GM23338 (cell line): ENCODE results near the gene CLIP1. TPM values are rescaled to one million over a fixed set of nuclear protein-coding genes. Genes with fewer than 3 reads are reported as not detected.

Source experiments
- polyA plus RNA-seq: library from polyadenylated mRNA; unstranded; fragments of >200 nt; fragmentation: Nextera tagmentation; extraction: Ambion mirVana; gene quantifications from 2 replicates; pipeline ENCODE4 v1.2.1, GENCODE V29; 2016
- total RNA-seq: library from RNA; depleted of rRNA; stranded (reverse); fragments of >200 nt; shearing (Covaris generic); gene quantifications from 2 replicates; pipeline ENCODE4 v1.2.3, GENCODE V29; 2014
- TF ChIP-seq, protein P1 (sequence below): IDR thresholded peaks from one replicate; pipeline ENCODE4 v1.6.1; 2018; ENCODE audit warnings: antibody characterized with exemption; ENCODE audit not compliant: unreplicated experiment
- TF ChIP-seq, protein P2 (sequence below): fragments of 250-450 bp; sonication (Bioruptor Pico); IDR thresholded peaks from 2 replicates; pipeline ENCODE4 v1.5.0; 2020; ENCODE audit warnings: mild to moderate bottlenecking, moderate library complexity
- TF ChIP-seq, protein P3 (sequence below), 2 experiments: fragments of 200-600 bp in 1 of 2; sonication (generic) in 1 of 2; conservative IDR thresholded peaks; 2 replicates each; pipeline versions ENCODE4 v1.5.1 to v1.6.1; 2016 to 2017; ENCODE audit warnings: antibody characterized with exemption in 2 of 2, low read depth in 2 of 2, mild to moderate bottlenecking in 2 of 2, moderate library complexity in 1 of 2

Gene CLIP1
- total and polyA plus RNA-seq, 2 experiments from 2014 or later: 11.5 to 21.1 TPM

DNA sequence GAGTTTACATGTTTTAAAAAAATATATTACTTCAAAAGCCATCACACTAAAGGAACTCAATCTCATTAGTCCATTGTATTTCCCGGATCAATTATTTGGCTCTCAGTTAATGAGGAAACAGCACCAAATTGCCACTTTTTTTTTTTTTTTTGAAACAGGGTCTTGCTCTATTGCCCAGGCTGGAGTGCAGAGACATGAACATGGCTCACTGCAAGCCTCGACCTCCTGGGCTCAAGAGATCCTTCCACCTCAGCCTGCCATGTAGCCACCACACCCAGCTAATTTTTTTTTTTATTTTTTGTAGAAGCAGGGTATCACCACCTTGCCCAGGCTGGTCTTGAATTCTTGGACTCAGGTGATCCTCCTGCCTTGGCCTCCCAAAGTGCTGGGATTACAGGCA lies 77.4 kb downstream of the CLIP1 start (continued):
- TF ChIP-seq, protein P1, sequence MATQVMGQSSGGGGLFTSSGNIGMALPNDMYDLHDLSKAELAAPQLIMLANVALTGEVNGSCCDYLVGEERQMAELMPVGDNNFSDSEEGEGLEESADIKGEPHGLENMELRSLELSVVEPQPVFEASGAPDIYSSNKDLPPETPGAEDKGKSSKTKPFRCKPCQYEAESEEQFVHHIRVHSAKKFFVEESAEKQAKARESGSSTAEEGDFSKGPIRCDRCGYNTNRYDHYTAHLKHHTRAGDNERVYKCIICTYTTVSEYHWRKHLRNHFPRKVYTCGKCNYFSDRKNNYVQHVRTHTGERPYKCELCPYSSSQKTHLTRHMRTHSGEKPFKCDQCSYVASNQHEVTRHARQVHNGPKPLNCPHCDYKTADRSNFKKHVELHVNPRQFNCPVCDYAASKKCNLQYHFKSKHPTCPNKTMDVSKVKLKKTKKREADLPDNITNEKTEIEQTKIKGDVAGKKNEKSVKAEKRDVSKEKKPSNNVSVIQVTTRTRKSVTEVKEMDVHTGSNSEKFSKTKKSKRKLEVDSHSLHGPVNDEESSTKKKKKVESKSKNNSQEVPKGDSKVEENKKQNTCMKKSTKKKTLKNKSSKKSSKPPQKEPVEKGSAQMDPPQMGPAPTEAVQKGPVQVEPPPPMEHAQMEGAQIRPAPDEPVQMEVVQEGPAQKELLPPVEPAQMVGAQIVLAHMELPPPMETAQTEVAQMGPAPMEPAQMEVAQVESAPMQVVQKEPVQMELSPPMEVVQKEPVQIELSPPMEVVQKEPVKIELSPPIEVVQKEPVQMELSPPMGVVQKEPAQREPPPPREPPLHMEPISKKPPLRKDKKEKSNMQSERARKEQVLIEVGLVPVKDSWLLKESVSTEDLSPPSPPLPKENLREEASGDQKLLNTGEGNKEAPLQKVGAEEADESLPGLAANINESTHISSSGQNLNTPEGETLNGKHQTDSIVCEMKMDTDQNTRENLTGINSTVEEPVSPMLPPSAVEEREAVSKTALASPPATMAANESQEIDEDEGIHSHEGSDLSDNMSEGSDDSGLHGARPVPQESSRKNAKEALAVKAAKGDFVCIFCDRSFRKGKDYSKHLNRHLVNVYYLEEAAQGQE: no peak
- TF ChIP-seq, protein P2, sequence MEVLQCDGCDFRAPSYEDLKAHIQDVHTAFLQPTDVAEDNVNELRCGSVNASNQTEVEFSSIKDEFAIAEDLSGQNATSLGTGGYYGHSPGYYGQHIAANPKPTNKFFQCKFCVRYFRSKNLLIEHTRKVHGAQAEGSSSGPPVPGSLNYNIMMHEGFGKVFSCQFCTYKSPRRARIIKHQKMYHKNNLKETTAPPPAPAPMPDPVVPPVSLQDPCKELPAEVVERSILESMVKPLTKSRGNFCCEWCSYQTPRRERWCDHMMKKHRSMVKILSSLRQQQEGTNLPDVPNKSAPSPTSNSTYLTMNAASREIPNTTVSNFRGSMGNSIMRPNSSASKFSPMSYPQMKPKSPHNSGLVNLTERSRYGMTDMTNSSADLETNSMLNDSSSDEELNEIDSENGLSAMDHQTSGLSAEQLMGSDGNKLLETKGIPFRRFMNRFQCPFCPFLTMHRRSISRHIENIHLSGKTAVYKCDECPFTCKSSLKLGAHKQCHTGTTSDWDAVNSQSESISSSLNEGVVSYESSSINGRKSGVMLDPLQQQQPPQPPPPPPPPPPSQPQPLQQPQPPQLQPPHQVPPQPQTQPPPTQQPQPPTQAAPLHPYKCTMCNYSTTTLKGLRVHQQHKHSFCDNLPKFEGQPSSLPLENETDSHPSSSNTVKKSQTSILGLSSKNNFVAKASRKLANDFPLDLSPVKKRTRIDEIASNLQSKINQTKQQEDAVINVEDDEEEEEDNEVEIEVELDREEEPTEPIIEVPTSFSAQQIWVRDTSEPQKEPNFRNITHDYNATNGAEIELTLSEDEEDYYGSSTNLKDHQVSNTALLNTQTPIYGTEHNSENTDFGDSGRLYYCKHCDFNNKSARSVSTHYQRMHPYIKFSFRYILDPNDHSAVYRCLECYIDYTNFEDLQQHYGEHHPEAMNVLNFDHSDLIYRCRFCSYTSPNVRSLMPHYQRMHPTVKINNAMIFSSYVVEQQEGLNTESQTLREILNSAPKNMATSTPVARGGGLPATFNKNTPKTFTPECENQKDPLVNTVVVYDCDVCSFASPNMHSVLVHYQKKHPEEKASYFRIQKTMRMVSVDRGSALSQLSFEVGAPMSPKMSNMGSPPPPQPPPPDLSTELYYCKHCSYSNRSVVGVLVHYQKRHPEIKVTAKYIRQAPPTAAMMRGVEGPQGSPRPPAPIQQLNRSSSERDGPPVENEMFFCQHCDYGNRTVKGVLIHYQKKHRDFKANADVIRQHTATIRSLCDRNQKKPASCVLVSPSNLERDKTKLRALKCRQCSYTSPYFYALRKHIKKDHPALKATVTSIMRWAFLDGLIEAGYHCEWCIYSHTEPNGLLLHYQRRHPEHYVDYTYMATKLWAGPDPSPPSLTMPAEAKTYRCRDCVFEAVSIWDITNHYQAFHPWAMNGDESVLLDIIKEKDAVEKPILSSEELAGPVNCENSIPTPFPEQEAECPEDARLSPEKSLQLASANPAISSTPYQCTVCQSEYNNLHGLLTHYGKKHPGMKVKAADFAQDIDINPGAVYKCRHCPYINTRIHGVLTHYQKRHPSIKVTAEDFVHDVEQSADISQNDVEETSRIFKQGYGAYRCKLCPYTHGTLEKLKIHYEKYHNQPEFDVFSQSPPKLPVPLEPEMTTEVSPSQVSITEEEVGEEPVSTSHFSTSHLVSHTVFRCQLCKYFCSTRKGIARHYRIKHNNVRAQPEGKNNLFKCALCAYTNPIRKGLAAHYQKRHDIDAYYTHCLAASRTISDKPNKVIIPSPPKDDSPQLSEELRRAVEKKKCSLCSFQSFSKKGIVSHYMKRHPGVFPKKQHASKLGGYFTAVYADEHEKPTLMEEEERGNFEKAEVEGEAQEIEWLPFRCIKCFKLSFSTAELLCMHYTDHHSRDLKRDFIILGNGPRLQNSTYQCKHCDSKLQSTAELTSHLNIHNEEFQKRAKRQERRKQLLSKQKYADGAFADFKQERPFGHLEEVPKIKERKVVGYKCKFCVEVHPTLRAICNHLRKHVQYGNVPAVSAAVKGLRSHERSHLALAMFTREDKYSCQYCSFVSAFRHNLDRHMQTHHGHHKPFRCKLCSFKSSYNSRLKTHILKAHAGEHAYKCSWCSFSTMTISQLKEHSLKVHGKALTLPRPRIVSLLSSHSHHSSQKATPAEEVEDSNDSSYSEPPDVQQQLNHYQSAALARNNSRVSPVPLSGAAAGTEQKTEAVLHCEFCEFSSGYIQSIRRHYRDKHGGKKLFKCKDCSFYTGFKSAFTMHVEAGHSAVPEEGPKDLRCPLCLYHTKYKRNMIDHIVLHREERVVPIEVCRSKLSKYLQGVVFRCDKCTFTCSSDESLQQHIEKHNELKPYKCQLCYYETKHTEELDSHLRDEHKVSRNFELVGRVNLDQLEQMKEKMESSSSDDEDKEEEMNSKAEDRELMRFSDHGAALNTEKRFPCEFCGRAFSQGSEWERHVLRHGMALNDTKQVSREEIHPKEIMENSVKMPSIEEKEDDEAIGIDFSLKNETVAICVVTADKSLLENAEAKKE (CRISPR knock-in tag): no peak
- TF ChIP-seq, protein P3, sequence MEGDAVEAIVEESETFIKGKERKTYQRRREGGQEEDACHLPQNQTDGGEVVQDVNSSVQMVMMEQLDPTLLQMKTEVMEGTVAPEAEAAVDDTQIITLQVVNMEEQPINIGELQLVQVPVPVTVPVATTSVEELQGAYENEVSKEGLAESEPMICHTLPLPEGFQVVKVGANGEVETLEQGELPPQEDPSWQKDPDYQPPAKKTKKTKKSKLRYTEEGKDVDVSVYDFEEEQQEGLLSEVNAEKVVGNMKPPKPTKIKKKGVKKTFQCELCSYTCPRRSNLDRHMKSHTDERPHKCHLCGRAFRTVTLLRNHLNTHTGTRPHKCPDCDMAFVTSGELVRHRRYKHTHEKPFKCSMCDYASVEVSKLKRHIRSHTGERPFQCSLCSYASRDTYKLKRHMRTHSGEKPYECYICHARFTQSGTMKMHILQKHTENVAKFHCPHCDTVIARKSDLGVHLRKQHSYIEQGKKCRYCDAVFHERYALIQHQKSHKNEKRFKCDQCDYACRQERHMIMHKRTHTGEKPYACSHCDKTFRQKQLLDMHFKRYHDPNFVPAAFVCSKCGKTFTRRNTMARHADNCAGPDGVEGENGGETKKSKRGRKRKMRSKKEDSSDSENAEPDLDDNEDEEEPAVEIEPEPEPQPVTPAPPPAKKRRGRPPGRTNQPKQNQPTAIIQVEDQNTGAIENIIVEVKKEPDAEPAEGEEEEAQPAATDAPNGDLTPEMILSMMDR (conservative IDR thresholded peaks at IDR 0.05; ENCODE audit: low read depth in 2 of 2): no peak
